GM23248 (cell line): ENCODE measurements around the gene URAD.
"Not testable (repeated sequence)": the region's sequence is repeated elsewhere in the genome, so short reads cannot be mapped to it uniquely, and the experiment has no call there.

ENCODE experiments used
- EZH2 ChIP-seq: fragments of 200-600 bp; sonication (generic); IDR thresholded peaks from 2 replicates; pipeline ENCODE4 v1.6.1; 2018; ENCODE audit warnings: antibody characterized with exemption, mild to moderate bottlenecking; ENCODE audit not compliant: insufficient read depth, poor library complexity, severe bottlenecking
- EZH2phosphoT487 ChIP-seq: fragments of 200-600 bp; sonication (generic); IDR thresholded peaks from 2 replicates; pipeline ENCODE4 v1.6.1; 2018; ENCODE audit warnings: antibody characterized with exemption, moderate library complexity, mild to moderate bottlenecking, low read depth; ENCODE audit not compliant: insufficient read depth

- TF ChIP-seq EZH2phosphoT487, EZH2: not testable (repeated sequence)
These were observed 43.9 kb upstream of the URAD start for GRCh38 chr13:28032438-28032837.
